RCC 7860 (cell line): Measurements from ENCODE around the gene AGBL1.
A peak's percentile ranks its signal among the peaks of the same experiment; 100 is the strongest.

ENCODE experiments used
- DNase-seq: peaks from one replicate; pipeline ENCODE4 v3.0.0-alpha.2; 2015; ENCODE audit warnings: low spot score
- FAIRE-seq: peaks from 2 replicates; lab custom pipeline; 2012; peaks lifted over from hg19 to GRCh38; lab: Jason Lieb, UNC

Gene AGBL1

DNA sequence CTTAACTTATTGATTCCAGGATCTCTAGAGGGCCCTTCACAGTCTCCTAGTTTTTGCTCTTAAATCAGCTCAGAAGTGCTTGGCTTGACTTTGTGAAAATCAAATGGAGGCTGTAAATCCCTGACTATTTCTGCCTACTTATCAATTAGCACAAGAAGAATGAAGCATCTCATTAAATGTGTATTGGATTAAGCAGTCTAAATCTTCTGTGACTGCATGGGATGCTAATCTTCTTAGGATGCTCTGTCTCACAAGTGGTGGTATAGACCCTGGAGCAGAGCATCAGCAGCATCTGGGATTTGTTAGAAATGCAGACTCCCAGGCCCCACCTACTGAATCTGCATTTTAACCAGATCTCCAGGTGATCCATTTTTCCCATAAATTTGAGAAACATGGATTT lies 488.7 kb downstream of the AGBL1 start:
- FAIRE-seq (no peak), DNase-seq (no peak)

DNA sequence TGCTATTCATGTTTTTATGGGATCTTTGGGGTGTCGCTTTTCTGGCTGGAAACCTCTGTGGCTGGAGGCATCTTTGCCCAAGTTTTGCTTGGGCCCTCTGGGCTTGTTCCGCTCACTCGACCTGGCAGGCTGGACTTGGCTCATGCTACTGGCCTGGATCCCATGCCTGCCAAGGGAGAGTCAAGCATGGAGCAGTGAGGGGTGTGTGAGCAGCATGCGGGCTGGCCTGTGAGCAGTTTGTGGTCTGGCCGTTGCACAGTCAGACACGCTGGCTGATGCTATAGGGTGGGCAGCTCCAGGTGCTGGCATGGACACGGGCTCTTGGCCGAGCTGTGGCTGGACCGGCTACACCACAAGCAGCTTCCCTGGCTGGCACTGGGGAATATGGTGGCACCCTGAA lies 491.1 kb downstream of the AGBL1 start:
- DNase-seq (no peak), FAIRE-seq (no peak)

DNA sequence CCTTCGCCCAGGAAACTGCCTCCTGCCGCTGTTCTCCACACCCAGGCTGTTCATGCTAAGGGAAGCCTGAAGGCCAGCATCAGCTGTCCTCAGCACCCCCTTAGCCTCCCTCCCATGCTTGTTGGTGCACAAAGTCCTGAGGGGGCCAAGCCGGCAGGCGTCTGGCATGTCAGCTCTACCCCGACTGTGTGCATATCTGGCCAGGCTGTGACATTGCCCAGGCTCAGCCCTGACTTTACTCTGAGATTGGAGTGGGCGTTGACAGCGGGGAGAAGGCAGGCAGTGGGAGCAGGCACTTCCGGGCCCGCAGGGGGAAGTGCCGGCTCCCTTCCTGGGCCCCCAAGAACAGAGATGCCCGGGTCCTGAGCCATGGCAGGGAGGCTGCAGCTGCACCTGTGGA lies 492.2 kb downstream of the AGBL1 start:
- FAIRE-seq: no peak
- DNase-seq: no peak

DNA sequence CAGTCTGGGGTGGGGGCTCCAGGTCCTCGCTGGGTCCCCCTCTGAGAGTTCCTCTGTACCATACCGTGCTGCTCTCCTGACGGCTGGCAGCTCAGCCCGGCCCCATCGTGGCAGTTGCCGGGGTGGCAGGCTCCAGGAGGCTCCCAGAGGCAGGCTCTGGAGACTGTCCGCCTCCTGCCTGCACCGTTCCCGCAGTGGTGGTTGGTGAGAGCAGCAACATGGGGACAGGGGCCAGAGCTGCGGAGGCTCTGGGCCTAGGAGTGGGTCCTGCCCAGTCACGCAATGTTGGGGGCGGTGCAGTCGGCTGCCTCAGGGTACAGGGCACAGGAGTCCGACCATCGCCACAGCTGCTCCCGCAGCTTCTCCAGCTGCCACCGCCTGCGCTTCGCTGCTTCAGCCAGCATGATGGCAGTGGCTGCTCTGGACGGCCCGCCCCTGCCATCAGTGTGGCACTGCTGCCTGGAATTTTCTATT lies 492.7 kb downstream of the AGBL1 start:
- DNase-seq (no peak), FAIRE-seq (no peak)

DNA sequence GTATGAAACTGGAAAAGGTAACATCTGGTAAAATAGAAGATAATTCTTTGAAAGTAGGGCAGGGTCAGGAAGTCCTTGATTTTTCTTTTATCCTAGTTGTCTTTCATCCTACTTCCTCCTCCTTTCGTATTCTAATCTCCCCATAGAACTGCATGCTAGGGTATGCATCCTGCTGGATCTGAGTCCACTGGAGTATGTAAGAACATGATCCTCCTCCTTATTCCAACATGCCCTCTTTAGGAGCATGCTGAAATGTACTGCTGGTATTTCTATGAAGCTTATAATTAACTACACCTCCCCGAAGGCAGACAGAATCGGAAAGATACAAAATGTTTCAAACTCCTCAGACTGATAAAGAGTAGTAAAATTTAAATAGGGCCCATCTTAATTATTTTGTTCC lies 493.8 kb downstream of the AGBL1 start:
- FAIRE-seq: no peak
- no peak for DNase-seq

DNA sequence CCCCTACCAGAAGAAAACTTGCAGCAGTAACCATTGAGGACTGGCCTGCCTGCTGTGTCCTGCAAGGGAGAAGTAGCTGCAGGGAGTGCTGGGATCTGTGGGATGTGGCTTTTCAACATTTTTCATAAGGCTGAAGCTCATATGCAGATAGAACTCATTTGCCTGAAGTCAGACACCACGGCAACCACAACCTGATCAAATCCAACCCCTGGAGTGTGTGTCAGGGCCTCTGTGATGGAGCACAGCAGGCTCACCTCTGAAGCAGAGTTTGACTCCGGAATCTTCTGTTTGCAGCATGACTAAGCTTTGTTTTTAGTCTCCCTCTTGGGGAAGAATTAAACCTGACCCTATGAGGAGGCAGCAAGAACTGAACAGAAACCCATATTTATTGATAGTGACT lies 508.7 kb downstream of the AGBL1 start:
- no peak for DNase-seq
- FAIRE-seq: no peak

DNA sequence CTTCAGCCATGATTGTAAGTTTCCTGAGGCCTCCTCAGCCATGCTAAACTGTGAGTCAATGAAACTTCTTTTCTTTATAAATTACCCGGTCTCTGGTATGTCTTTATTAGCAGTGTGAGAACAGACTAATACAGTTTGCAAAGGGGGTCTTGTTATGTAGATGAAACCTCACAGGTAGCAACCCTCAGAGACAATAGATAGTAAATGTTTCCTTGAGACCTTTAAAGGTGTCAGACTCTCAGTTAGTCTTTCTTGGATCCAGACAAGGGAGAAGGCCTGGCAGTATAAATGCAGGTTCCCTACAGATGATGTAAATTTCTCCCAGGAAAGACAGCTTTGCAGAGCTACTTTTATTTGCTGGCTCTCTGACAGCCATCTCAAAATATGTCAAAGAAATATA lies 510.8 kb downstream of the AGBL1 start:
- no peak for FAIRE-seq
- DNase-seq: no peak

DNA sequence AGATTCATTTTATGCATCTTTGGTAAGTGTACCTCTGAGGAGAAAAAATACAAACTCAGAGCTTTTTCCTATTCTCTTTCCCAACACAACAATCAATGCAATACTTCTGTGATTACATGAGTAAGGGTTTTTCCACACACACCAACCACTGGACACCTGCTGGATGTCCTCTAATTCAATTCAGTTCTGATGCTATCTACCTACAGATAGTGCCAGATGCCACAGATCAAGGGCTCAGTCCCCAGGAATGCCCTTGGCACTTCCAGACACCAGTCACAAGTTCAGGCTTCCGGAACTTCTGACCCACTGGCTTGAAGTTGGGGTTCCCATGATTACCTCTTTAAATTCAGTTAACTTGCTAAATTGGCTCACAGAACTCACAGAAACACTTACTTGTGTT lies 511.5 kb downstream of the AGBL1 start:
- FAIRE-seq: no peak
- DNase-seq: no peak

DNA sequence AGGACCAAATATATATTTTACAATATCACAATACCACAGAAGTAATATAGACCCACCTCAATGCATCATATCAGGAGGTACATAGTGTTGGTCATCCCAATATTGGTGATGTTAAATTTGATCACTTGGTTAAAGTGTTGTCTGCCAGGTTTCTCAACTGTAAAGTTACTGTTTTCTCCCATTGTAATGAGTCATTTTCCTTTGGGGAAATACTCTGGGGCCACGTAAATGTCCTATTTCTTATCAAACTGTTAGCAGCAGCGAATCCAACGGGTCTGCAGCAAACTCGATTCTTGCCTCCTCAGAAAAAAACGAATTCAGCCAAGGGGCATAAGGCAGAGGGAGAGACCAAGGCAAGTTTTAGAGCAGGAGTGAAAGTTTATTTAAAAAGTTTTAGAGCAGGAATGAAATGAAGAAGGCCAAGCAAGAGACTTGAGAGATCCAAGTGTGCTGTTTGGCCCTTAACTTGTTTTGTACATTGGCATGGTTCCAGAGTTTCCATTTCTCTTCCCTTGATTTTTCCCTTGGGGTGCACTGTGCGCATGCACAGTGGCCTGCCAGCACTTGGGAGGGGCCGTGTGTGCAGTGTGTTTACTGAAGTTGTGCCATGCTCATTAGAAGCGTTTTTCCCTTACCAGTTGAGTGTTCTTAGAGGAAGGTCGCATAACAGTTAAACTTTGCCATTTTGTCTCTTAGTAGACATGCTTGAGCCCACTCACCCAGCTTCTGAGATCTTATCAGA lies 512.5 kb downstream of the AGBL1 start:
- no peak for FAIRE-seq
- DNase-seq: no peak

DNA sequence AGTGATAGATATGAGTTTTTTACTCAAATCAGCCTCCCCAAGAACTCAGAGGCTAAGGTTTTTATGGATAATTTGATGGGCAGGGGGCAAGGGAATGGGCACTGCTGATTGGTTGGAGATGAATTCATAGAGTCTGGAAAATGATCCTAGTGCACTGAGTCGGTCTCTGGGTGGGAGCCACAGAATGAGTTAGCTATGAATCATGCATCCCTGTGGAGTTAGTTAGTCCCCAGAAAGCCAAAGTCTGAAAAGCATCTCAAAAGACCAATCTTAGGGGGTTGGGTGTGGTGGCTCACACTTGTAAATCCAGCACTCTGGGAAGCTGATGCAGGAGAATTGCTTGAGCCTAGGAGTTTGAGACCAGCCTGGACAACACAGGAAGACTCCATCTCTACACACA lies 516.1 kb downstream of the AGBL1 start:
- FAIRE-seq (no peak), DNase-seq (peak; percentile 8)

DNA sequence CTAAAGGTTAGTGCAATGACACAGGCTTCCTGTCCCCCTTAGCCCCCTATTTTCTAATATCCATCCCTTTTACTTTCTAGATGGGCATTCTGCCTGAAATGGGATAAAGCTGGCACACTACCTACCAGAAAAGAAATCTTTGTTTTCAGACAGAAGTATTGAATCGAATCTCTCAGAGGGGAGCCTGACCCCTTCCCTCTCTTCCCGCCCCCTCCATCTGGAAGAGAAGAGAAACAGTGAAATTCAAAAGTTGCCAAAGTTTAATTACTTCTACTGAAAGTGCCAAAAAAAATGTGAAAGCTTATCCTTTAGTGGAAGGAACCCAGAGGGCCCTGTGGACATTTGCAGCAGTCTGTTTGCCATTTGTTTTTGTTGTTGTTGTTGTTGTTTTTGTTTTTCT lies 523.8 kb downstream of the AGBL1 start:
- no peak for FAIRE-seq

DNA sequence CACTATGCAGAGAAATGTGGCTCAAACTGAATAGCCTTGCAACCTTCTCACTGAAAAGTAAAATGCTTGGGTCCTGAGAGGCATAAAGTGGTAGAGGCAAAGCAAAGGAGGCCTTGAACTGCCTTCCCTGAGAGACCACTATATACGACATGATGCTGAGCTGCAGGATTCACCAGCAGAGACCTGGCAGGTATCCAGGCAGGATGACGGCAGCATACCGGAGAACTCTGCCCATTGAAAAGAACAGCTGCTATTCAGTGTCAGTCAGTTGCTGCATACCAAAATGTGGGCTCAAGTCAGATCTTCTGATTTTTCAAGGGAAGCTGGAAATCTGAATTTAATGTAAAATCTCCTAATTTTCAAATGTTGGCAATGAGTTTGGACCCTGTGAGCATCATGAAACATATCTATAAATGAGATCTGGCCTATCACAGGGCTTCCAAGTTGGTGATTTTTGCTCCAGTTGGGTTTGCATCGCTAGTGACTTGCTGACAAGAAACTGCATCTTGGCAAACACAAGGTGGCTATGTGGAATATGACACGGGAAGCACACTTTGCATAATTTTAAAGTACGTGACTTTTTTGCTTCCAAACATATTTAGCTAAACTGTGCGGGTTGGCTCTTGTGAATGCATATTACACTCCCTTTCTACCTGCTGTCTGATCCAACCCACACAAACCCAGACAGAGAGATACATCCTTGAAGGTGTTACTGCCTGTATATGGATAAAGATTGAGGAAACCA lies 529.0 kb downstream of the AGBL1 start:
- DNase-seq (no peak), FAIRE-seq (no peak)

More for the DNA sequence above, 523.8 kb downstream of the AGBL1 start:
- DNase-seq: no peak

DNA sequence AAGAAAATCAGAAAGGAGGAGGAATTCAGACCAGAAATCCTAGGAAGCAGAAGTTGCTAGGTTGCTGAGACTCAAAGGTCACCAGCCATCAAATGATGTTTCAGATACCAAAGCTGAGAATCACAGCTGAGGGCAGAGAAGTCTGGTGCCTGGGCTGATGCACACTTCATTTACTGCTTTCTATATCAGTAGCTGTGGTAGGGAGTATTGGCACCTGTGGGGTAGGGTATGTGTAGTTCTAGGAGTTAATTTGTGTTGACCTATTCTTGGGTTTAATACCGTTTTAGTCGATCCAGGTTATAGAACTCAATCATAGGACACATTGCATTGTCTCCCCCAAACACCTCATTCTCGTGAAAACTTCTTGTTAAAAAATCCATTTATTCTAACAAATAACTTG lies 529.6 kb downstream of the AGBL1 start:
- no peak for DNase-seq
- FAIRE-seq: no peak

DNA sequence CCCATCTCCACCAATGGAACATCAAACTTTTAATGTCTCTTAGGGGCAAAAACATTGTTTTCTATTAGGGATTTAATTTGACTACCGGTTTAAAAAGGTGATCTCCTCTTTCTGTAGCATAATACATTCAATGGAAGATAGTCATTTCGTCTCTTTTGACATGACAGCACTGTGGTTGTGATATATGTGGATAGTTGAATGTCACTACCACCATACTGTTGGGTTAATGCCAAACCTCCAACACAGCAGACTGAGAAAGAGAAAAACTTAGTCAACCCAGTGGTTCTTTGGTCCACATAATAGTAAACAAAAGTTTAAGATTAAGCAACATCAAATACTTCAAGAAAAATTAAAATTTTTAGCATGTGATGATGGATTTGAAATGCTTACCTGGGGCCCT lies 530.4 kb downstream of the AGBL1 start:
- FAIRE-seq (no peak), DNase-seq (no peak)

DNA sequence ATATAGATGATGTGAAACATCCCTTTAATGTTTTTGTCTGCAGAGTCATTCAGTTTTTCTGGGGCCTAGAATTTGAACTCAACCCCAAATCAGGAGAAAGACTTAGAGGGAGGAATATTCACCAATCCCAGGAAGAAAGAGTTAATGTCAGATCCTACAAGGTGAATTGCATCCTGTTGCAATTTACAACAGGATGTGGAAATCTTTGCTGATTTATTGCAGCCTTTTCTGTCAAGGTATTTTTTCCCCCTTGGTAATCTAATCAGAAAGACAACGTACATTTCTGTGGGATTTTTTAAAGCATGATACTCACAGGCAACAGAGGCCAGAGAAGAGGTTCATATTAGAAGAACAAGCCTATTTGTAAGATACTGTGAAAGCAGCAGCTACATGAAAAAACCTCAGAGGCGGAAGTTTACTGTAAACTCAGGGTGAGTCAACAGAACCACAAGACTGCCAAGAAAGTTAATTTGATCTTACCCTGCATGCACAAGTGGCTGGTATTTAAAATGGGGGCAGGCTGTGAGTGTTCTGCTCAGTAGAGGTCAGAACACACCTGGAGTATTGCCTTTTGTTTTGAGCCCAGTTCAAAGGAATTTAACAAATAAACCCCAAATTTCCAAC lies 531.9 kb downstream of the AGBL1 start:
- DNase-seq (no peak), FAIRE-seq (no peak)

DNA sequence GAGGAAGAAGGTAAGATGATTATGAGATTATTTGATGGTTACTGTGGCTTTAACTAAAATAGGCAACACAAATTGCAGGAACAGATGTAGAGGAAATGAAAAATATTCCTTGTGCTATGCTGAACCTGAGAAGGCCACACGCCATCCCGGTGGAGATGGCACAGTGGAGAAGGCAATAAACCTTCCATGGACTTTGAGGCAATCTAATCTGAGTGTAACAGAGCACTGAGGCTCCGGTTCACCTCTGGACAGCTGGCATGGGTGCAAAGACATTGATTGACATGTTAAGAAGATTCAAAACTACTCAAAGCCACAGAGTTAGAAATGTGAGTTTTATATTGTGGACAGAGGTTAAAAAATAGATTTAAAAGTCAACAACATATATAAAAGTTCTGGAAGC lies 535.7 kb downstream of the AGBL1 start:
- FAIRE-seq (no peak), DNase-seq (no peak)

DNA sequence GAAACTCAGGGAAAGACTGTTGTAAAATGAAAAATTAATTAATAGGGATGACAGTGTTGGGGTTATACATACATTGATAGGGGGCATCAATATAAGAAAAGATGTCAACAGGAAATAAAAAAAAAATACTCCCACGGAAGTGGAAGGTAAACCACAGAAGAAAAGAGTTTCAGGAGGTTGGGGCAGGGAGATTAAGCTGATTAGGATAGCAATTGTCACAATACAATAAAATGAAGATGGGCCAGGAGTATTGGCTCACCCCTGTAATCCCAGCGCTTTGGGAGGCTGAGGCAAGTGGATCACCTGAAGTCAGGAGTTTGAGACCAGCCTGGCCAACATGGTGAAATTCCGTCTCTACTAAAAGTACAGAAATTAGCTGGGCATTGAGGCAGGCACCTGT lies 536.1 kb downstream of the AGBL1 start:
- DNase-seq: no peak
- FAIRE-seq: no peak

DNA sequence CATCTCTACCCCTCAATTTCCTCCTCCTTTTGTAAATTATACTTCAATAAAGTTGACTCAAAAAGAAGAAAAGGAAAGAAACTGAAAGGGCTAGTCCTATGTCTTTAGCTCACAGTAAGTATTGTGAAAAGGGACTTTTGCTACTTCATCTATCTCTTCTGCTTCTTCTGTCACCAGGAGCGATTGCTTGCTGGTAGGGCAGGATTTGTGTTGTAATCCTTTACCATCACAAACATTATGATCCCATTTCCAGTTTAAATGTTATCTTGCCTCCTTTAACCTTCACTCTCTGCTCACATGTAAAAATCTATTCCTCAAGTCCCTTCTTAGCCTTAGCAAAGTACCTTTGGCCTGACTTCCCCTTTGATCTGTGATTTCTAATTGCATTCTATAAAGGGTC lies 537.1 kb downstream of the AGBL1 start:
- FAIRE-seq (no peak), DNase-seq (no peak)

DNA sequence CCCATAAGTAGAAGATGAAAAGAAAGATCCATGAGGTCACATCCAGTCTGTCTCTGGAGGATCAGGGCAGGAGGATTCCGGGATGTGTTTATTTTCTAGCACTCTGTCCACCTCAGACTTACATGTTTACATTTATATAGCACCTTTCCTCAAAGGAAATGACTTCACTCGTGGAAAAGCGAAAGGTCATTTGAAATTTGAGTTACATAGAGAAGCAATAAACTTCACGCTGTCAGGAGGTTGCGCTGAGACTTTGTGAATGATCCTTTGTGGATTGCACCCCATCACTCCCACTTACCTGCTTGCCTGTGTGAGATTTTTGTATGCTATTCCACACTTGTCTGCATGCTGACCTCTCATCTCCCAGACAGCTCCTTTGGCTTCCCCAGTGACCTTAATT lies 540.5 kb downstream of the AGBL1 start:
- FAIRE-seq (no peak), DNase-seq (no peak)

DNA sequence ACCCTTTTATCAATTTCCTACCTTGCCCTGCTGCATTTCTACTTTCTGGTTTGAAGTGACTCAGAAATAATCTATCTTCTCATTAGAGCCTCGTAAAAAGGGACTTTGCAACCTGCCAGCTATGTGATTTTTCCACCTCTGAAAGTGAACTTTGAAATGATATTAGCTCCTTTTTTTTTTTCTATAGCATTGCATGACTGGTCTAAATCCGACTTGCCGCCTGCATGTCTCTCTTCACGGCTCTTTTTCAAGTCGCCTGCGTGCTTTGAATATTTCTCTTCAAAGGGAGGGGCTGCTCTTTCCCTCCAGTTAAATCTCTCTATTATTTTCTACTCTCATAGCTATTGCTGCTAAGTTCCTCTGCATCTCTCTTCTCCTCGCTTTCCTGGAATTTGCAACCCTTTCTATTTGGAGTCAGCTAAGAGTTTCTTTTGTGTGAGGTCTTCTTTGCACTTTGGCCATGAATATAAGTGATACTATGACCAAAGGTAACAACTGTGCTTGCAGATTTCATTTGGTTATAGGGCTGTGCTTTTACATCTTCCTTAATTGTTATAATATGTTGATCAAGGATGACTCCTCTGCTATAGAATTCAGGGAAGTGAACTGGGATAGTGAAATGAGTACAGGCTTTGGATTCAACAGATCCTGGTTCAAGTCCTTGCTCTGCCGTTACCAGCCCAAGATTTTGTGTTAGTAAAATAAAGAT lies 541.1 kb downstream of the AGBL1 start:
- no peak for FAIRE-seq
- no peak for DNase-seq

DNA sequence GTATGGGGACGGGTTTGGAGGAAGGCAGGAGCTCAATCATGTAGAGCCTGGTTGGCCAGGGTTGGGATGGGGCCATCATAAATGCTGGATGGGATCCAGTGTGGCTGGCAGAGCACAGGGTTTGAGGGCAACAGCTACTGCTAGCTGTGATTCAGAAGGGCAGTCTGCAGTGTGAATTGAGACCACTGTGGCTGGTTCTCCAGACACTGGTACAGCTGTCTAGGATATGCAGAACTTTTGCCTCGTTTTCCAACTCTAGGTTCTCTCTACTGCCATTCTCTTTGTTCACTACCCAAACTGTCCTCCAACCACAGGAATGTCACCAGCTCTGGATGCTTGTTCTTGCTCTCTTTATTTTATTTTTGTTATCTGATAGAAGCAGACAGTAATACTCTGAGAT lies 543.6 kb downstream of the AGBL1 start:
- FAIRE-seq: no peak
- DNase-seq: no peak
